ENCODE results near the gene HAND1.

Gene HAND1

DNA sequence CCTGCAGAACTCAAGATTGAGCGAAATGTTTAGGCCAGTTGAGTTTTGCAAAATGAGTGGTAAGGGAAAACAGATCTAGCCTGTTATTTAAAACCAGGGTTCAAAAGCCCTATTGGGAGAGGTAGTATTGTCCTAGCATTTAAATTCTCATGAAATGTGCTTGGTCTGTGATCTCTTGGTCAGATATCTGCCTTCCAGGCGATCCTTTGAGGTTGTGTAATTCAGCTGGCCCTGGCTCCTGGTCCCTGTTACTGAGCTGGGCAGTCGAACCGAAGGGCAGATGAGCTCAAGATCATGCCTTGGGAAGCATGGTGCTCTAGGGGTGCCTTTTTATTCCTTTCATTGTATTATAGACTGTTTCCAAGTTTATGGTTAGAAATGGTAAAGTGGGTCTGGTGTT is 17.9 kb downstream of the HAND1 start:
- no peak overlapping the region for H3K4me3 ChIP-seq (replicated peaks; ENCODE audit: low read depth, low read length)
- TF ChIP-seq, protein P1, sequence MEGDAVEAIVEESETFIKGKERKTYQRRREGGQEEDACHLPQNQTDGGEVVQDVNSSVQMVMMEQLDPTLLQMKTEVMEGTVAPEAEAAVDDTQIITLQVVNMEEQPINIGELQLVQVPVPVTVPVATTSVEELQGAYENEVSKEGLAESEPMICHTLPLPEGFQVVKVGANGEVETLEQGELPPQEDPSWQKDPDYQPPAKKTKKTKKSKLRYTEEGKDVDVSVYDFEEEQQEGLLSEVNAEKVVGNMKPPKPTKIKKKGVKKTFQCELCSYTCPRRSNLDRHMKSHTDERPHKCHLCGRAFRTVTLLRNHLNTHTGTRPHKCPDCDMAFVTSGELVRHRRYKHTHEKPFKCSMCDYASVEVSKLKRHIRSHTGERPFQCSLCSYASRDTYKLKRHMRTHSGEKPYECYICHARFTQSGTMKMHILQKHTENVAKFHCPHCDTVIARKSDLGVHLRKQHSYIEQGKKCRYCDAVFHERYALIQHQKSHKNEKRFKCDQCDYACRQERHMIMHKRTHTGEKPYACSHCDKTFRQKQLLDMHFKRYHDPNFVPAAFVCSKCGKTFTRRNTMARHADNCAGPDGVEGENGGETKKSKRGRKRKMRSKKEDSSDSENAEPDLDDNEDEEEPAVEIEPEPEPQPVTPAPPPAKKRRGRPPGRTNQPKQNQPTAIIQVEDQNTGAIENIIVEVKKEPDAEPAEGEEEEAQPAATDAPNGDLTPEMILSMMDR (IDR thresholded peaks at IDR 0.05; ENCODE audit: low read depth, low read length, missing control alignments), result no peak
- no peak for DNase-seq (ENCODE audit: extremely low read depth, low read depth)

DNA sequence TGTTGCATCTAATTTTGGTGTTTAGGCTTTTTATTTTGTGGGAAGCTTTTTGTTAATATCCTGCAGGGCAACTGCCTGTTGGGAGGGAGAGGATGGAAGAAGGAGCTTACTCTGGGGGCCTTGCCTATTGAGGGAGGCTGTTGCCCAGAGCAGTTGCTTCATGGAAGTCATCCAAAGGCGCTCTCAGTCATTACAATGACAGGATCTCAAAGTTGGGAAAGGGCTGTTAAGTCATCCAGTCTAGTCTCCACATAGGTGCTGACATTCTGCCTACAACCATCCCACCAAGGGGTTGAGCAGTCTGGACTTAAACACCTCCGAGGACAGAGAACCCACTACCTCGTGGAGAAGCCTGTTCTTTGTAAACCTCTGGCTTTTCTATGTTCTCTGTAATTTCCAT is 19.0 kb downstream of the HAND1 start:
- no peak for DNase-seq (ENCODE audit: extremely low read depth, low read depth)
- no peak overlapping the region for H3K4me3 ChIP-seq (replicated peaks; ENCODE audit: low read depth, low read length)
- TF ChIP-seq, protein P1 (IDR thresholded peaks at IDR 0.05; ENCODE audit: low read depth, low read length, missing control alignments), result no peak

DNA sequence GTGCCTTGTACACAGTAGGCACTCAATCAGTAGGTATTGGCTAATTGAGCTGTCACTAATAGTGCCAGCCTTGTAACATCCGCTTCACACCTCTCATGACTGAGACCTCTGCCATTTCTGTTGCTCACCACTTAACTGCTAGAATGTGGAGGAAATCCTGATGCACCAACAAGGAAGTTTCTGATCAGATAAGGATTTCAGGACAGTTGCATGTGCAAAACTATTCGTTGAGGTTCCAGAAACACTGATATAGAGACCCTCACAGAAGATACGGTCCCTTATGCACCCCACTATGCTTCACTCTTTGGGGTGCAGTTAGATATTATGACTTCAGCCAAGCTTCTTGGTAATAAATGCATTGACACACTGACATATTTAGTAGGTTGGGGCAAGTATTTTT is 21.5 kb downstream of the HAND1 start:
- TF ChIP-seq, protein P1 (IDR thresholded peaks at IDR 0.05; ENCODE audit: low read depth, low read length, missing control alignments), result no peak
- DNase-seq (ENCODE audit: extremely low read depth, low read depth), result no peak
- no peak overlapping the region for H3K4me3 ChIP-seq (replicated peaks; ENCODE audit: low read depth, low read length)

DNA sequence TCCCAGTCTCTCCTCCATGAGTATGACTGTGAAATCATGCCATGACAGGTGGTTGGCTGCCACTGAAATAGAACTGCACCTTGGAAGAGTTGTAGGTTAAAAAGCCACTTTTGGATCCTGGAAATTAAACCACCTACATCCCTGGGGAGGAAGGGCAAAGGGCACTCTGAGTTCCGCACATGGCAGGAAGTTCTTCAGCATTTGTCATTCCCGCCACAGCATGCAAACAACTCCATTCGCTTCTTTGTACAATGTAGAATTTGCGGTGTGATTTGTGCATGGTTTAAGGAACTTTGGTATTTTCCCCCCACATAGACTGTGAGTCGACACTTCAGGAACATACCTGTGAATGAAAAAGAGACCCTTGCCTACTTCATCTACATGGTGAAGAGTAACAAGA is 22.4 kb downstream of the HAND1 start:
- H3K4me3 ChIP-seq (replicated peaks; ENCODE audit: low read depth, low read length), result no peak overlapping the region
- no peak for DNase-seq (ENCODE audit: extremely low read depth, low read depth)
- TF ChIP-seq, protein P1 (IDR thresholded peaks at IDR 0.05; ENCODE audit: low read depth, low read length, missing control alignments), result no peak

DNA sequence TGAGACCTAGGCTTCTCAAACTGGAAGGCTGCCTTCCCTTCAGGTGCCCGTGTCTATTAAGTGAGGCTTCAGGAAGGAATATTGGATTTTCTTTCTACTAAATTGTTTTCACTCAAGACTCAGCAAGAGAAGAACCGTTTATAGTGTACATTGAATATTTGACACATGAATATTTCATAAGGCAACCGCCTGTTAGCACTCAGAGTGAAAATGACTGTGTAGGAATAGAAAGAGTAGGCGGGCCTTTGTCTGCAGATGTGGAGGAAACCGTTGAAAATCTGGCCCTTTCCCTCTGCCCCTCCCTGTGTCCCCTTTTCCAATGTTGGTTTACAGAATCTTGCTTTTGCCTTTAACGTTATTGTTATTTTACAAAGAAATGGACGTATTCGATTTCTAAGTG is 26.1 kb downstream of the HAND1 start:
- no peak overlapping the region for H3K4me3 ChIP-seq (replicated peaks; ENCODE audit: low read depth, low read length)
- TF ChIP-seq, protein P1 (IDR thresholded peaks at IDR 0.05; ENCODE audit: low read depth, low read length, missing control alignments), result no peak
- DNase-seq (ENCODE audit: extremely low read depth, low read depth), result no peak

DNA sequence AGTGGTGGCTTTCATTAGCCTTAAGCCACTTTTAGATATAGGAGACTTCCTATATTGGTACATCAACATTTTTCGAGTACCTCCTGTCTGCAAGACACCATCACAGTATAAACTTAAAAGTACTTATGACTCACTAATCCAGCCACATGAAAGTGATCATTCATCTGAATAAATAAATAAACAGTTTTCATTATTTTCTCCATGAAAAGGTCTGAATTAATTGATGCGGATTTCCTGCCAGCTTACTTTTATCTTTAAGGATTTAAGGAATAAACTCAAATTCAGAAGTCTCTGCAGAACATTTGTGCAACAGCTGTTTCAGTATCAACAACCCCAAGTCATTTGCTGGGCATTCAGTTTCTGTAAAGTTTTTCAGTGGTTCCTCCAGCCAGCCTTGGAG is 28.2 kb downstream of the HAND1 start:
- no peak overlapping the region for H3K4me3 ChIP-seq (replicated peaks; ENCODE audit: low read depth, low read length)
- TF ChIP-seq, protein P1 (IDR thresholded peaks at IDR 0.05; ENCODE audit: low read depth, low read length, missing control alignments), result no peak
- DNase-seq (ENCODE audit: extremely low read depth, low read depth), result no peak

DNA sequence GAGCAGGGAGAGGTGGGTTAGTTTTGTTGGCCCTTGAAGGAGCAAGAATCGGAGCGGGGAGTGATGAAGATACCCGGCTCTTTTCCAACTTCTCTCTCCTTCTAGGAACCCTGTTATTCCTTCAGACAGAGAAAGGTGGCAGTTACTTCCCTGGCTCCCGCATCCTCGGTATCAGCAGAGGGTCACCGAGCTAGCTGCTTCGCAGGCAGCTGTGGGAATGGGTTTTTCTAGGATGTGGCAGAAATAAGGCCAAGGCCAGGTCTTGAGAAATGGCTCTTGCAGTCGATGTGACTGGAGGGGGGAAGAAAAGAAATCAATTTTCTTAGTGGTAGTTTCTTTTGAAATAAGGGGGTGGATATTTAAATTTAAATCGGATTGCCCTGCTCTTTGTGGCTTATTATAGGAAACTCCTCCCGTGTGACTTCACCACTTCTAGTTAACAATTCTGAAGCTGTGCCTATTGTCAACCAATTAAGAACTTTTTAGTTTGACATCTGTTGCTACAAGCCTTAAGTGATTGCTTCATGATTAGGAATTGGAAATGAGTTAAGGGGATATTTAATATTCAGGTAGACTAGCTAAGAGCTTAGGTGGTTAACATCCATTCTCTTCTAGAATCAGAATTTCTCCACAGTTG is 30.8 kb downstream of the HAND1 start:
- peak overlapping the region; percentile 88 for H3K4me3 ChIP-seq (replicated peaks; ENCODE audit: low read depth, low read length)
- DNase-seq (ENCODE audit: extremely low read depth, low read depth), result no peak
- TF ChIP-seq, protein P1 (IDR thresholded peaks at IDR 0.05; ENCODE audit: low read depth, low read length, missing control alignments), result no peak

All from HFF-Myc (cell line).